Suprapubic skin (tissue), 4 donors: Measurements from ENCODE around the gene RGS11.

ENCODE experiments used
- CTCF ChIP-seq, 2 donors: fragments of 200-600 bp in 1 of 2; fragments of 450-650 bp in 1 of 2; sonication (generic) in 1 of 2; IDR thresholded peaks; one replicate each; pipeline ENCODE4 v1.5.1; 2016 to 2019; ENCODE audit warnings: antibody characterized with exemption in 2 of 2, mild to moderate bottlenecking in 1 of 2, moderate library complexity in 1 of 2
- EP300 ChIP-seq: sonication (generic); formaldehyde crosslinking; IDR thresholded peaks from one replicate; pipeline ENCODE4 v1.6.1; 2017; ENCODE audit warnings: antibody characterized with exemption
- POLR2A ChIP-seq, 2 donors: fragments of 450-650 bp; IDR thresholded peaks; one replicate each; pipeline ENCODE4 v1.6.1; 2017; ENCODE audit warnings: antibody characterized with exemption in 2 of 2, mild to moderate bottlenecking in 2 of 2, moderate library complexity in 2 of 2
- POLR2AphosphoS5 ChIP-seq, 3 donors: sonication (generic); formaldehyde crosslinking; IDR thresholded peaks; one replicate each; pipeline ENCODE4 v1.6.1; 2017; ENCODE audit warnings: antibody characterized with exemption in 3 of 3

- TF ChIP-seq POLR2A (IDR thresholded peaks at IDR 0.05) (no peak), POLR2AphosphoS5 (IDR thresholded peaks at IDR 0.05) (no peak), CTCF (IDR thresholded peaks at IDR 0.05) (no peak), EP300 (no peak)
Observed at GRCh38 chr16:270381-271255, 5.1 kb downstream of the RGS11 start.
